ENCODE measurements around the gene BTBD18. TPM values are rescaled to one million over a fixed set of nuclear protein-coding genes. Genes with fewer than 3 reads are reported as not detected.
"Not testable (repeated sequence)": the region's sequence is repeated elsewhere in the genome, so short reads cannot be mapped to it uniquely, and the experiment has no call there.

Gene BTBD18
- total RNA-seq, 4 donors from 2014 or later: not detected

GRCh38 chr11:57735619-57736298 is 15.9 kb downstream of the BTBD18 start:
- Histone ChIP-seq H3K36me3 (peaks cover 0 to 26% (median 0%) of the 10 kb centered on the region in 3 donors), H3K27ac (no peak overlapping the region), H3K9me3 (no peaks in the 10 kb centered on the region), H3K27me3 (no peaks in the 10 kb centered on the region), H3K4me1 (peaks cover 0 to 5% (median 0%) of the 10 kb centered on the region in 4 donors), H3K4me3 (no peak overlapping the region)
- no peak for DNase-seq (ENCODE audit: low spot score in 2 of 2)
- 65 to 72% methylated on average over 3 of the region's 3 CpGs for WGBS, 2 donors
- TF ChIP-seq EP300 (IDR thresholded peaks at IDR 0.05) (no peak), POLR2A (IDR thresholded peaks at IDR 0.05) (no peak), CTCF (IDR thresholded peaks at IDR 0.05) (no peak)

- TF ChIP-seq CTCF (IDR thresholded peaks at IDR 0.05) (no peak), POLR2A (IDR thresholded peaks at IDR 0.05) (no peak), EP300 (IDR thresholded peaks at IDR 0.05) (no peak)
- H3K36me3 ChIP-seq: peaks cover 0 to 11% (median 0%) of the 10 kb centered on the region in 3 donors
- H3K4me3 ChIP-seq: no peak overlapping the region
- no peaks in the 10 kb centered on the region for H3K4me1 ChIP-seq
- 100% methylated on average over 1 of the region's 1 CpG for WGBS, 2 donors
- DNase-seq (ENCODE audit: low spot score in 2 of 2): no peak
- no peak overlapping the region for H3K27ac ChIP-seq
- no peaks in the 10 kb centered on the region for H3K27me3 ChIP-seq
- H3K9me3 ChIP-seq: no peaks in the 10 kb centered on the region
These were observed 19.0 kb downstream of the BTBD18 start for GRCh38 chr11:57732661-57733060.

- DNase-seq (ENCODE audit: low spot score in 2 of 2): no peak
- TF ChIP-seq CTCF (IDR thresholded peaks at IDR 0.05) (no peak), EP300 (IDR thresholded peaks at IDR 0.05) (no peak), POLR2A (IDR thresholded peaks at IDR 0.05) (no peak)
- peaks cover 0 to 7% (median 0%) of the 10 kb centered on the region in 3 donors for H3K36me3 ChIP-seq
- no peak overlapping the region for H3K4me3 ChIP-seq
- H3K27me3 ChIP-seq: no peaks in the 10 kb centered on the region
- no peaks in the 10 kb centered on the region for H3K9me3 ChIP-seq
- no peak overlapping the region for H3K27ac ChIP-seq
- 90 to 96% methylated on average over 7 of the region's 7 CpGs for WGBS, 2 donors
- no peaks in the 10 kb centered on the region for H3K4me1 ChIP-seq
These were observed 22.1 kb downstream of the BTBD18 start for GRCh38 chr11:57729479-57729878.

GRCh38 chr11:57728829-57729228 is 22.8 kb downstream of the BTBD18 start:
- 62 to 64% methylated on average over 7 of the region's 7 CpGs for WGBS, 2 donors
- H3K27me3 ChIP-seq: no peaks in the 10 kb centered on the region
- no peak for TF ChIP-seq CTCF (IDR thresholded peaks at IDR 0.05)
- TF ChIP-seq POLR2A (IDR thresholded peaks at IDR 0.05): no peak
- no peak for TF ChIP-seq EP300 (IDR thresholded peaks at IDR 0.05)
- peaks cover 0 to 7% (median 0%) of the 10 kb centered on the region in 3 donors for H3K36me3 ChIP-seq
- H3K9me3 ChIP-seq: no peaks in the 10 kb centered on the region
- H3K4me1 ChIP-seq: no peaks in the 10 kb centered on the region
- DNase-seq (ENCODE audit: low spot score in 2 of 2): no peak
- H3K4me3 ChIP-seq: no peak overlapping the region
- H3K27ac ChIP-seq: no peak overlapping the region

GRCh38 chr11:57727185-57727584 is 24.4 kb downstream of the BTBD18 start:
- TF ChIP-seq CTCF (IDR thresholded peaks at IDR 0.05) (no peak), EP300 (IDR thresholded peaks at IDR 0.05) (no peak), POLR2A (IDR thresholded peaks at IDR 0.05) (no peak)
- 68 to 69% methylated on average over 2 of the region's 2 CpGs for WGBS, 2 donors
- Histone ChIP-seq H3K4me3 (no peak overlapping the region), H3K9me3 (no peaks in the 10 kb centered on the region), H3K4me1 (no peaks in the 10 kb centered on the region), H3K27me3 (no peaks in the 10 kb centered on the region), H3K27ac (no peak overlapping the region), H3K36me3 (peaks cover 0 to 7% (median 0%) of the 10 kb centered on the region in 3 donors)
- DNase-seq (ENCODE audit: low spot score in 2 of 2): no peak

DNA sequence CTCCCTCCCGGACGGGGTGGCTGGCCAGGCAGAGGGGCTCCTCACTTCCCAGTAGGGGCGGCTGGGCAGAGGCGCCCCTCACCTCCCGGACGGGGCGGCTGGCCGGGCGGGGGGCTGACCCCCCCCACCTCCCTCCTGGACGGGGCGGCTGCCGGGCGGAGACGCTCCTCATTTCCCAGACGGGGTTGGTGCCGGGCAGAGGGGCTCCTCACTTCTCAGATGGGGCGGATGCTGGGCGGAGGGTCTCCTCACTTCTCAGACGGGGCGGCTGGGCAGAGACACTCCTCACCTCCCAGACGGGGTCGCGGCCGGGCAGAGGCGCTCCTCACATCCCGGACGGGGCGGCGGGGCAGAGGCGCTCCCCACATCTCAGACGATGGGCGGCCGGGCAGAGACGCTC is 34.9 kb downstream of the BTBD18 start:
- not testable (repeated sequence) for H3K4me3 ChIP-seq; H3K27me3 ChIP-seq; H3K9me3 ChIP-seq; DNase-seq (ENCODE audit: low spot score in 2 of 2); H3K27ac ChIP-seq
- Histone ChIP-seq H3K36me3 (peaks cover 0 to 26% (median 0%) of the 10 kb centered on the region in 3 donors), H3K4me1 (peaks cover 0 to 23% (median 9%) of the 10 kb centered on the region in 4 donors)
- 96 to 99% methylated on average over 19 to 21 of the region's 34 CpGs for WGBS, 2 donors
